T-cell (primary cell): ENCODE results near the gene KIF16B. TPM values are rescaled to one million over a fixed set of nuclear protein-coding genes. Genes with fewer than 3 reads are reported as not detected.

Experiments
- ATAC-seq, 4 experiments: fragments of 200-7000 bp in 3 of 4; fragments of 150-1000 bp in 1 of 4; cut with Tn5 transposase; replicated peaks in 1 of 4; 1 replicate in 3 of 4; 2 replicates in 1 of 4; pipeline ENCODE4 v1.10.0; 2021; ENCODE audit warnings: moderate library complexity in 3 of 4, mild to moderate bottlenecking in 2 of 4, moderate number of reproducible peaks in 1 of 4
- CTCF ChIA-PET, 2 donors: fragments of 300-600 bp; sonication (Branson Sonifier 250); formaldehyde crosslinking; loops; one replicate each; lab custom pipeline; 2022; ENCODE audit warnings: antibody characterized with exemption in 2 of 2; lab: Charles Lee
- POLR2A ChIA-PET, 2 donors: fragments of 300-600 bp; sonication (Branson Sonifier 250); formaldehyde crosslinking; loops; one replicate each; lab custom pipeline; 2022; ENCODE audit warnings: antibody characterized with exemption in 2 of 2; lab: Charles Lee
- DNase-seq, 35 experiments: peaks; one replicate each; pipeline versions ENCODE4 v3.0.0 to v3.0.0-alpha.2; 2013 to 2023
- H3K27ac ChIP-seq: one replicate; pipeline ENCODE4 v1.5.1; 2013; ENCODE audit warnings: low read length
- H3K27me3 ChIP-seq, 2 experiments: replicated peaks in 1 of 2; 1 replicate in 1 of 2; 2 replicates in 1 of 2; pipeline versions ENCODE4 v1.6.1 to v1.7.0; 2013; ENCODE audit warnings: low read length in 1 of 2, mixed read lengths in 1 of 2; ENCODE audit not compliant: control insufficient read depth in 2 of 2, insufficient read depth in 2 of 2; ENCODE audit errors: extremely low read depth in 1 of 2
- H3K36me3 ChIP-seq, 2 donors: 1 replicate in 1 of 2; 2 replicates in 1 of 2; pipeline versions ENCODE4 v1.6.1 to v1.7.0; 2013; ENCODE audit warnings: low read length in 1 of 2; ENCODE audit not compliant: control insufficient read depth in 2 of 2, insufficient read depth in 1 of 2; ENCODE audit errors: extremely low read depth in 1 of 2
- H3K4me1 ChIP-seq, 2 experiments: 1 replicate in 1 of 2; 2 replicates in 1 of 2; pipeline versions ENCODE4 v1.6.1 to v1.7.0; 2013; ENCODE audit warnings: low read length in 2 of 2, mixed read lengths in 1 of 2; ENCODE audit not compliant: insufficient read depth in 2 of 2, control insufficient read depth in 1 of 2; ENCODE audit errors: extremely low read depth in 1 of 2
- H3K4me3 ChIP-seq, 2 donors: 1 replicate in 1 of 2; 2 replicates in 1 of 2; pipeline versions ENCODE4 v1.5.1 to v1.7.0; 2013; ENCODE audit warnings: mild to moderate bottlenecking in 2 of 2, low read length in 1 of 2, moderate library complexity in 1 of 2; ENCODE audit not compliant: control insufficient read depth in 1 of 2; ENCODE audit errors: extremely low read depth in 1 of 2
- H3K9me3 ChIP-seq: 2 replicates; pipeline ENCODE4 v1.7.0; 2013
- H3K27ac Mint-ChIP-seq, 2 donors: one replicate each; pipeline ENCODE4 v1.8.0; 2020 to 2021; ENCODE audit warnings: mild to moderate bottlenecking in 2 of 2, mixed read lengths in 2 of 2
- H3K27me3 Mint-ChIP-seq, 2 donors: one replicate each; pipeline ENCODE4 v1.8.0; 2021 to 2022; ENCODE audit warnings: mixed read lengths in 2 of 2
- H3K36me3 Mint-ChIP-seq: one replicate; pipeline ENCODE4 v1.8.0; 2021; ENCODE audit warnings: mixed read lengths
- H3K4me1 Mint-ChIP-seq, 3 donors: one replicate each; pipeline ENCODE4 v1.8.0; 2020 to 2022; ENCODE audit warnings: mixed read lengths in 3 of 3, mild to moderate bottlenecking in 1 of 3
- H3K4me3 Mint-ChIP-seq, 3 donors: one replicate each; pipeline ENCODE4 v1.8.0; 2020 to 2022; ENCODE audit warnings: mild to moderate bottlenecking in 3 of 3, mixed read lengths in 3 of 3, moderate library complexity in 3 of 3
- H3K9me3 Mint-ChIP-seq, 3 donors: one replicate each; pipeline ENCODE4 v1.8.0; 2020 to 2022; ENCODE audit warnings: mixed read lengths in 3 of 3
- WGBS: methylation state at CpG from one replicate; pipeline ENCODE4 v1.1.5; 2013; ENCODE audit warnings: missing lambda C conversion rate; ENCODE audit not compliant: insufficient coverage; 5-methylcytosine and 5-hydroxymethylcytosine counted together
- total RNA-seq, 35 experiments: library from RNA in 6 of 35; stranded (reverse) in 6 of 35; fragments of 120-200 nt in 1 of 35; gene quantifications; one replicate each; pipeline versions ENCODE4 v1.2.1 to v1.2.4 and lab custom pipeline; 2013 to 2026

Gene KIF16B
- total RNA-seq, 5 donors from 2014 or later (not counting 1 experiment from before 2014, with no cell fraction given), result 6.8 to 10.2 (median 8.7) TPM

DNA sequence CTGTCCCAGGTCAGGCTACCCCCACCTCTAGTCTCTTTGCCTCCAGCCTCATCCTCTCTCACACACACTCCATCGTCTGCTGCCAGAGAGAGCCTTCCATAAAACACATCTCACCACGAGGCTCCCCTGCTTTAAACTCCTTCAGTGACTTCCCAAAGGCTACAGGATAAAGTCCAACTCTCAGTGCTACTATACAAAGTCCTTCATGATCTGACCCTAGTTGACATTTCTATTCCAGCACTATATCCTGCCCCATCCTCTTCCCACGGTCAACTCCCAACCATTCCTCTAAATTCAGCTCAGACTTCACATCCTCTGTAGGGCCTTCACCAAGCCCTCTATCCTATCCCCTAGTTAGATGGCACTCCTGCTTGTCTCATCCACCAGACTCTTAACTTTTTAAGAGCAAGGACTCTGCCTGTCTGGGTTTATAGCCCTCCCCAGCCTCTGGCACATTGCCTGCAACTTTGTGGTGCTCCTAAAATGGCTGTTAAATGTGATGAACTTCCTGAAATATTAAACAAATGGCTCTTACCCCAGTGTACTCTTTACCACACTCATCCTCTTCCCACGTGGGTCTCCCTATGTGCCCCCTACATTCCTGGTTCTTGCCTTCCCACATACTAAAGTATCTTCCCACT is 36.1 kb downstream of the KIF16B start:
- 83% methylated on average over 4 of the region's 4 CpGs for WGBS
- Mint-ChIP-seq H3K4me1 (peaks cover 2 to 13% (median 6%) of the 10 kb centered on the region in 3 donors), H3K27ac (no peak overlapping the region), H3K9me3 (no peaks in the 10 kb centered on the region), H3K27me3 (no peaks in the 10 kb centered on the region), H3K36me3 (peaks cover 7% of the 10 kb centered on the region), H3K4me3 (no peak overlapping the region)
- CTCF ChIA-PET, result no interaction called here
- Histone ChIP-seq H3K27ac (no peak overlapping the region), H3K9me3 (no peaks in the 10 kb centered on the region), H3K4me3 (no peak overlapping the region), H3K4me1 (no peaks in the 10 kb centered on the region), H3K27me3 (no peaks in the 10 kb centered on the region), H3K36me3 (no peaks in the 10 kb centered on the region)
- ATAC-seq, result no peak
- no peak for DNase-seq
- POLR2A ChIA-PET, result no interaction called here

DNA sequence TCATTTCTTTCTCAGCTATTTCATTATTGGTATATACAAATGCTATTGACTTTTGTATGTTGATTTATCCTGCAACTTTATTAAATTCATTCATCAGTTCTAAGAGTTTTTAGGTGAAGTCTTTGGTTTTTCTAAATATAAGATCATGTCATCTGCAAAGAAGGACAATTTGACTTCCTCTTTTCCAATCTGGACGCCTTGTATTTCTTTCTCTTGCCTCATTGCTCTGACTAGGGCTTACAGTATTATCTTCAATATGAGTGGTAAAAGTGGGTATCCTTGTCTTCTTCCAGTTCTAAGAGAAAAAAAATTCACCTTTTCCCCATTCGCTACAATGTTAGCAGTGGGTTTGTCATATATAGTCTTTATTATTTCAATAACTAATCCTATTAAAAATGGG is 38.0 kb downstream of the KIF16B start:
- no peaks in the 10 kb centered on the region for H3K27me3 Mint-ChIP-seq
- POLR2A ChIA-PET, result no interaction called here
- H3K9me3 Mint-ChIP-seq, result no peaks in the 10 kb centered on the region

DNA sequence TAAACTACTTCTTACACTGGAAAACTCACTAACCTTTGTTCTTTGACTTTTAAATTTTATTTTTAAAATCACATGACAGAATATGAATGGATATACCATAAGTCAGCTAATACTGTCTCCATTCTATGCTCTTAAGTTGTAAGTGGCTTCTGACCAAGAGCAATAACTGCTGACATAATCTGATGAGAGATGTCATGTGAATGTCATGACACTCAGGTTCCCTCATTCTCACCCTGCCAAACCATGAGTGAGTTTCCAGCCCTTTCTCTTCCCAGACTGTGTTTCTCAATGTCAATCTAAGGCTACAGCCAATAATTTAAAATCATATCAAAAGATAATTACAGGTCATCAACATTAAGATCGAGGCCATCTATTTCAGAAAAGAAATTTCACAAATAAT is 39.7 kb downstream of the KIF16B start:
- Mint-ChIP-seq H3K9me3 (no peaks in the 10 kb centered on the region), H3K4me3 (no peak overlapping the region), H3K36me3 (peaks cover 6% of the 10 kb centered on the region), H3K27ac (no peak overlapping the region), H3K27me3 (no peaks in the 10 kb centered on the region), H3K4me1 (peaks cover 0 to 7% (median 3%) of the 10 kb centered on the region in 3 donors)
- Histone ChIP-seq H3K36me3 (no peaks in the 10 kb centered on the region), H3K27me3 (no peaks in the 10 kb centered on the region), H3K27ac (no peak overlapping the region), H3K4me1 (no peaks in the 10 kb centered on the region), H3K9me3 (no peaks in the 10 kb centered on the region), H3K4me3 (no peak overlapping the region)
- ATAC-seq, result no peak
- ChIA-PET POLR2A (no interaction called here), CTCF (interaction anchor here in 1 of 2 donors (0.6 kb wide), 1 partner anchor 16 kb away, joined by 3 read pairs; no protein-coding TSS in a partner anchor)
- WGBS, result no CpG with 5 or more reads among the region's 1 CpG
- DNase-seq, result no peak

More for the DNA sequence above, 38.0 kb downstream of the KIF16B start:
- no peak overlapping the region for H3K27ac Mint-ChIP-seq
- Histone ChIP-seq H3K27me3 (no peaks in the 10 kb centered on the region), H3K27ac (no peak overlapping the region), H3K4me1 (no peaks in the 10 kb centered on the region), H3K36me3 (no peaks in the 10 kb centered on the region), H3K9me3 (no peaks in the 10 kb centered on the region), H3K4me3 (no peak overlapping the region)
- WGBS, result no CpG with 5 or more reads among the region's 2 CpGs
- no peak overlapping the region for H3K4me3 Mint-ChIP-seq
- peaks cover 7% of the 10 kb centered on the region for H3K36me3 Mint-ChIP-seq
- no peak for DNase-seq
- no peak for ATAC-seq
- CTCF ChIA-PET, result no interaction called here
- peaks cover 0 to 9% (median 6%) of the 10 kb centered on the region in 3 donors for H3K4me1 Mint-ChIP-seq

DNA sequence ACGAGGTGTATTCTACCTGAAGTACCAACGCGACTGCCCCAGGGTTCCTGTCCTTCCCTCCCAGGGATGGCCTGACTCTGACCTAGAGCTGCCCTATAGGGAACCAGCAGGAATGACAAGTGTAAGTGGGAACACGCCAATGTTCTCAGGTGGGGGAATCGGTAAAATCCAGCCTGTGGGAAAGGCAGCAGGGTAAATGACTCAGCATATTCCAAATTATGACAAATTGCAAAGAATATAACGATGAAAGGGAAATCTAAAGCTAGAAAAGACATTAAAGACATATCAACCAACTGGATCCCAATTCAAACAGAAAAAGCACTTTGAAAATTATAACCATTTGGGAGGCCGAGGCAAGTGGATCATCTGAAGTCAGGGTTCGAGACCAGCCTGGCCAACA is 41.8 kb downstream of the KIF16B start:
- ChIA-PET CTCF (no interaction called here), POLR2A (no interaction called here)
- no peak for ATAC-seq
- Mint-ChIP-seq H3K36me3 (peaks cover 13% of the 10 kb centered on the region), H3K27ac (no peak overlapping the region), H3K9me3 (no peaks in the 10 kb centered on the region), H3K4me1 (peaks cover 0 to 4% (median 3%) of the 10 kb centered on the region in 3 donors), H3K4me3 (no peak overlapping the region), H3K27me3 (no peaks in the 10 kb centered on the region)
- no peak for DNase-seq
- H3K27me3 ChIP-seq, result no peaks in the 10 kb centered on the region
- H3K4me1 ChIP-seq, result no peaks in the 10 kb centered on the region
- 91% methylated on average over 3 of the region's 8 CpGs for WGBS
- no peak overlapping the region for H3K27ac ChIP-seq
- H3K36me3 ChIP-seq, result peaks cover 0 to 7% of the 10 kb centered on the region in 2 donors
- H3K4me3 ChIP-seq, result no peak overlapping the region
- no peaks in the 10 kb centered on the region for H3K9me3 ChIP-seq

DNA sequence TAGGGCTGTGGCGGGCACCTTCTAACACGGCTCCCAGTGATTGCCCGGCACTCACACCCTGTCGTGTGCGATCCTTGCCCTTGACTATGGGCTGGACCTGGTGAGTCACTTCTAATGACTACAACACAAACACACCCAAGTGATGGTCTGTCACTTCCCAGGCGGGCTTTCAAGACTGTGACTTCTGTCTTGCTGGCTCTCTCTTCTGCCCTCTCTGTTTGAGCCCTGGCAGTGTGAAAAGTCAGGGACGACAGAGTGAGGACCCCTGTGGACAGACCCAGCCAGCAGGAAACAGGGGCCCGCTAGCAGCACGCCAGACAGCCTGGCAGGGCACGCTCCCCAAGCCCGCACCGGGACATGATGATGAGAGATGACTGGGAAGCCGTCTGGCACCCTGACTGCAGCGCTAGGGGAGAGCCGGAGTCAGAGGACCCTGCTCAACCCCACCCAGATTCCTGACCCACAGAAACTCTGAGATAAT is 43.0 kb downstream of the KIF16B start:
- DNase-seq (no peak), ATAC-seq (no peak)
- Histone ChIP-seq H3K9me3 (no peaks in the 10 kb centered on the region), H3K27me3 (no peaks in the 10 kb centered on the region), H3K4me3 (no peak overlapping the region), H3K36me3 (peaks cover 0 to 7% of the 10 kb centered on the region in 2 donors), H3K4me1 (no peaks in the 10 kb centered on the region), H3K27ac (no peak overlapping the region)
- 100% methylated on average over 11 of the region's 15 CpGs for WGBS
- CTCF ChIA-PET, result no interaction called here
- POLR2A ChIA-PET, result no interaction called here
- Mint-ChIP-seq H3K4me1 (peaks cover 0 to 3% (median 2%) of the 10 kb centered on the region in 3 donors), H3K36me3 (peaks cover 22% of the 10 kb centered on the region), H3K4me3 (no peak overlapping the region), H3K27me3 (no peaks in the 10 kb centered on the region), H3K9me3 (peaks cover 0 to 5% (median 4%) of the 10 kb centered on the region in 3 donors), H3K27ac (no peak overlapping the region)

DNA sequence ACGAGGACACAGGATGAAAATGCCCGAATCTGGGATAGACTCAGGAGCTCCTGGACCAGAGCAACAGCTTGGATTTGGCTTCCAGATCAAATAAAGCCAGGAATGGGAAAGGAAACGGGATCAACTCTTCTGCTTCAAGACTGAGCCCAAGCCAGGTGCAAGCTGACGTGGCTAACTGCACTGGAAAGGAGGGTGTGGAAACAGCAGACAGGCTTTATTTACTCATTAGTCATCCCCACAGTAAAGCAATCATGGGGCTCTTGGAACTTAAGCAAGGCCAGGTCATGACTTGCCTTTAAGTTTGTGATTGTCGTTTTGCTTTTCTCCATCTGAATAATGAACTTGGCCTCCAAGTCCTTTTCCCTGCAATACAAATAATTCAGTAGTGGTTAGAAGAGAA is 45.2 kb downstream of the KIF16B start:
- DNase-seq (no peak), ATAC-seq (no peak)
- no peak overlapping the region for H3K27ac ChIP-seq
- Mint-ChIP-seq H3K27me3 (no peaks in the 10 kb centered on the region), H3K4me3 (no peak overlapping the region), H3K27ac (no peak overlapping the region), H3K9me3 (peaks cover 0 to 6% (median 4%) of the 10 kb centered on the region in 3 donors), H3K36me3 (peaks cover 40% of the 10 kb centered on the region), H3K4me1 (no peaks in the 10 kb centered on the region)
- H3K4me3 ChIP-seq, result no peak overlapping the region
- H3K9me3 ChIP-seq, result no peaks in the 10 kb centered on the region
- H3K4me1 ChIP-seq, result no peaks in the 10 kb centered on the region
- H3K27me3 ChIP-seq, result no peaks in the 10 kb centered on the region
- 85% methylated on average over 2 of the region's 5 CpGs for WGBS
- POLR2A ChIA-PET, result no interaction called here
- H3K36me3 ChIP-seq, result peaks cover 0 to 7% of the 10 kb centered on the region in 2 donors
- CTCF ChIA-PET, result interaction anchor here in 1 of 2 donors (1.4 kb wide), 1 partner anchor 12 kb away, joined by 3 read pairs; no protein-coding TSS in a partner anchor
